ENCODE results near the gene SEPTIN8.

GRCh38 chr5:132785864-132786263 lies 8.8 kb upstream of the SEPTIN8 start:
- TF ChIP-seq, protein P1, sequence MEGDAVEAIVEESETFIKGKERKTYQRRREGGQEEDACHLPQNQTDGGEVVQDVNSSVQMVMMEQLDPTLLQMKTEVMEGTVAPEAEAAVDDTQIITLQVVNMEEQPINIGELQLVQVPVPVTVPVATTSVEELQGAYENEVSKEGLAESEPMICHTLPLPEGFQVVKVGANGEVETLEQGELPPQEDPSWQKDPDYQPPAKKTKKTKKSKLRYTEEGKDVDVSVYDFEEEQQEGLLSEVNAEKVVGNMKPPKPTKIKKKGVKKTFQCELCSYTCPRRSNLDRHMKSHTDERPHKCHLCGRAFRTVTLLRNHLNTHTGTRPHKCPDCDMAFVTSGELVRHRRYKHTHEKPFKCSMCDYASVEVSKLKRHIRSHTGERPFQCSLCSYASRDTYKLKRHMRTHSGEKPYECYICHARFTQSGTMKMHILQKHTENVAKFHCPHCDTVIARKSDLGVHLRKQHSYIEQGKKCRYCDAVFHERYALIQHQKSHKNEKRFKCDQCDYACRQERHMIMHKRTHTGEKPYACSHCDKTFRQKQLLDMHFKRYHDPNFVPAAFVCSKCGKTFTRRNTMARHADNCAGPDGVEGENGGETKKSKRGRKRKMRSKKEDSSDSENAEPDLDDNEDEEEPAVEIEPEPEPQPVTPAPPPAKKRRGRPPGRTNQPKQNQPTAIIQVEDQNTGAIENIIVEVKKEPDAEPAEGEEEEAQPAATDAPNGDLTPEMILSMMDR (conservative IDR thresholded peaks at IDR 0.05; ENCODE audit: low read length) = no peak
- TF ChIP-seq EZH2phosphoT487 (IDR thresholded peaks at IDR 0.05; ENCODE audit: borderline replicate concordance, low read depth, low read length) = no peak
